Endothelial cell of umbilical vein (primary cell): ENCODE measurements around the gene MYL1. TPM values are rescaled to one million over a fixed set of nuclear protein-coding genes. Genes with fewer than 3 reads are reported as not detected.

ENCODE experiments used
- BruUV-seq: library from RNA; stranded (reverse); fragments of 400-500 nt; replicated peaks from 2 replicates; lab custom pipeline; 2021; lab: Mats Ljungman, UMichigan
- CTCF ChIA-PET: fragments of 300-600, 350-600 bp; sonication (Branson Sonifier 250); formaldehyde crosslinking; loops from one replicate; lab custom pipeline; 2021; ENCODE audit warnings: antibody characterized with exemption, inconsistent platforms; lab: Charles Lee
- POLR2A ChIA-PET: fragments of 300-600, 350-600 bp; sonication (Branson Sonifier 250); formaldehyde crosslinking; loops from one replicate; lab custom pipeline; 2021; ENCODE audit warnings: antibody characterized with exemption, inconsistent platforms; lab: Charles Lee
- DNase-seq: peaks from one replicate; pipeline ENCODE4 v3.0.0-alpha.2; 2011; ENCODE audit warnings: low read depth, low spot score
- FAIRE-seq: peaks from 2 replicates; lab custom pipeline; 2011; peaks lifted over from hg19 to GRCh38; lab: Jason Lieb, UNC
- H2AFZ ChIP-seq: 2 replicates; pipeline ENCODE4 v1.6.0; 2012; ENCODE audit warnings: low read depth, low read length, control low read depth, inconsistent platforms
- H3K27ac ChIP-seq: 2 replicates; pipeline ENCODE4 v1.5.1; 2011; ENCODE audit warnings: low read depth, mild to moderate bottlenecking, control low read depth, low read length, moderate library complexity; ENCODE audit not compliant: insufficient read depth
- H3K27me3 ChIP-seq, 2 experiments: 2 replicates each; pipeline versions ENCODE4 v1.6.0 to v1.6.1; 2011; ENCODE audit warnings: low read length in 2 of 2, mixed read lengths in 1 of 2; ENCODE audit not compliant: control insufficient read depth in 2 of 2, insufficient read depth in 2 of 2
- H3K36me3 ChIP-seq, 2 experiments: 2 replicates in 1 of 2; 3 replicates in 1 of 2; pipeline ENCODE4 v1.5.1; 2011; ENCODE audit warnings: low read length in 2 of 2, mild to moderate bottlenecking in 1 of 2, moderate library complexity in 1 of 2; ENCODE audit not compliant: control insufficient read depth in 2 of 2, insufficient read depth in 2 of 2; ENCODE audit errors: extremely low read depth in 1 of 2
- H3K4me1 ChIP-seq: 3 replicates; pipeline ENCODE4 v1.5.1; 2011; ENCODE audit warnings: mild to moderate bottlenecking, low read length; ENCODE audit not compliant: control insufficient read depth, insufficient read depth; ENCODE audit errors: extremely low read depth
- H3K4me2 ChIP-seq: 2 replicates; pipeline ENCODE4 v1.6.1; 2011; ENCODE audit warnings: low read length, control low read depth, mixed read lengths; ENCODE audit not compliant: insufficient read depth
- H3K4me3 ChIP-seq, 3 experiments: fragments of 200-600 bp in 1 of 3; sonication (generic), shearing (Covaris generic) in 1 of 3; replicated peaks in 1 of 3; 2 replicates each; pipeline ENCODE4 v1.5.1; 2011 to 2016; ENCODE audit warnings: control low read depth in 3 of 3, low read length in 3 of 3, mild to moderate bottlenecking in 2 of 3, inconsistent platforms in 1 of 3, low read depth in 1 of 3, moderate library complexity in 1 of 3; ENCODE audit not compliant: insufficient read depth in 1 of 3
- H3K79me2 ChIP-seq: 2 replicates; pipeline ENCODE4 v1.6.0; 2012; ENCODE audit warnings: low read length, inconsistent platforms; ENCODE audit not compliant: control insufficient read depth, insufficient read depth
- H3K9ac ChIP-seq: replicated peaks from 2 replicates; pipeline ENCODE3; 2011; ENCODE audit warnings: low read length, control low read depth; ENCODE audit not compliant: insufficient read depth; ENCODE audit errors: extremely low read depth
- H3K9me1 ChIP-seq: replicated peaks from 3 replicates; pipeline ENCODE4 v1.6.0; 2011; ENCODE audit warnings: mild to moderate bottlenecking, low read length; ENCODE audit not compliant: control insufficient read depth, insufficient read depth; ENCODE audit errors: extremely low read depth
- H3K9me3 ChIP-seq: replicated peaks from 2 replicates; pipeline ENCODE4 v1.5.1; 2012; ENCODE audit warnings: low read length, inconsistent platforms; ENCODE audit not compliant: control insufficient read depth, insufficient read depth
- H4K20me1 ChIP-seq: replicated peaks from 2 replicates; pipeline ENCODE3; 2011; ENCODE audit warnings: mild to moderate bottlenecking, low read length; ENCODE audit not compliant: control insufficient read depth, insufficient read depth; ENCODE audit errors: extremely low read depth
- CTCF ChIP-seq, 2 donors: IDR thresholded peaks; 1 replicate in 1 of 2; 2 replicates in 1 of 2; pipeline ENCODE4 v1.5.1; 2011; ENCODE audit warnings: low read length in 2 of 2, mild to moderate bottlenecking in 2 of 2, moderate library complexity in 2 of 2, control low read depth in 1 of 2, inconsistent platforms in 1 of 2, low read depth in 1 of 2; ENCODE audit not compliant: insufficient read depth in 1 of 2; ENCODE audit errors: extremely low read depth in 1 of 2
- EZH2 ChIP-seq: IDR thresholded peaks from 2 replicates; pipeline ENCODE4 v1.6.1; 2012; ENCODE audit warnings: borderline replicate concordance, low read depth, mild to moderate bottlenecking, moderate library complexity, low read length, inconsistent platforms; ENCODE audit not compliant: severe bottlenecking
- FOS ChIP-seq: IDR thresholded peaks from 2 replicates; pipeline ENCODE4 v1.6.1; 2011; ENCODE audit warnings: mild to moderate bottlenecking, low read length, moderate library complexity, borderline replicate concordance; ENCODE audit not compliant: insufficient read depth
- GATA2 ChIP-seq: IDR thresholded peaks from 2 replicates; pipeline ENCODE4 v1.7.0; 2011; ENCODE audit warnings: low read depth, mild to moderate bottlenecking, moderate library complexity, mixed read lengths, low read length; ENCODE audit not compliant: insufficient read length, insufficient read depth
- JUN ChIP-seq: IDR thresholded peaks from 2 replicates; pipeline ENCODE4 v1.6.1; 2011; ENCODE audit warnings: borderline replicate concordance, low read depth; ENCODE audit not compliant: insufficient read length, insufficient read depth
- MAX ChIP-seq: IDR thresholded peaks from 2 replicates; pipeline ENCODE4 v1.6.1; 2011; ENCODE audit not compliant: insufficient read depth, insufficient read length
- MYC ChIP-seq: IDR thresholded peaks from one replicate; pipeline ENCODE4 v1.6.1; 2011; ENCODE audit warnings: mild to moderate bottlenecking, low read depth, low read length
- POLR2A ChIP-seq: IDR thresholded peaks from 2 replicates; pipeline ENCODE4 v1.6.1; 2012; ENCODE audit warnings: low read depth, mild to moderate bottlenecking, control low read depth, low read length
- POLR2AphosphoS5 ChIP-seq: IDR thresholded peaks from 2 replicates; pipeline ENCODE4 v1.6.1; 2012; ENCODE audit warnings: low read depth, mild to moderate bottlenecking, control low read depth, low read length, moderate library complexity; ENCODE audit not compliant: insufficient read depth
- dilution Hi-C: fragments of 300-500 bp; cut with MboI; formaldehyde crosslinking; loops from one replicate; pipeline ENCODE4 v1.15.0; 2019; ENCODE audit warnings: low sequenced_read_pairs; ENCODE audit not compliant: extremely low pct_ligation_motif_present
- intact Hi-C: fragments of 100-400 bp; cut with micrococcal nuclease; formaldehyde crosslinking; loops from one replicate; pipeline ENCODE4 v1.10.0; 2022
- polyA plus RNA-seq, 4 experiments: library from polyadenylated mRNA; depleted of rRNA in 3 of 4; stranded (reverse) in 3 of 4; unstranded in 1 of 4; fragments of >200 nt; gene quantifications; 2 replicates each; pipeline versions ENCODE4 v1.2.1 to v1.2.3, GENCODE V29; 2011 to 2012; ENCODE audit warnings: missing spikeins in 1 of 4
- total RNA-seq: library from RNA; stranded (reverse); gene quantifications from 2 replicates; pipeline ENCODE4 v1.2.3, GENCODE V29; 2021

The MYL1 gene
- total and polyA plus RNA-seq, 2 donors (not counting 3 experiments of a cell fraction or from before 2014, with no cell fraction given): not detected

- H3K9me3 ChIP-seq: no peaks in the 10 kb centered on the region
- FAIRE-seq (no peak), DNase-seq (no peak)
- ChIA-PET POLR2A (no interaction called here), CTCF (no interaction called here)
- no peak overlapping the region for H3K27ac ChIP-seq
- H4K20me1 ChIP-seq: no peaks in the 10 kb centered on the region
- no peaks in the 10 kb centered on the region for H3K4me1 ChIP-seq
- H3K27me3 ChIP-seq: no peaks in the 10 kb centered on the region
- H2AFZ ChIP-seq: no peak overlapping the region
- no peak overlapping the region for H3K4me2 ChIP-seq
- no peak overlapping the region for H3K4me3 ChIP-seq
- no peaks in the 10 kb centered on the region for H3K79me2 ChIP-seq
- intact Hi-C loops (no loop called here), dilution Hi-C loops (no loop called here)
- TF ChIP-seq GATA2: no peak
- no peak for TF ChIP-seq POLR2AphosphoS5
- TF ChIP-seq POLR2A: no peak
- no peak for TF ChIP-seq MAX
- no peak for TF ChIP-seq FOS
- TF ChIP-seq EZH2: no peak
- no peak for TF ChIP-seq MYC
- no peak for TF ChIP-seq JUN
- TF ChIP-seq CTCF (IDR thresholded peaks at IDR 0.05; ENCODE audit: extremely low read depth in 1 of 2, insufficient read depth in 1 of 2, low read depth in 1 of 2, low read length in 2 of 2): no peak
- H3K9ac ChIP-seq: no peak overlapping the region
- H3K9me1 ChIP-seq: no peaks in the 10 kb centered on the region
- no peaks in the 10 kb centered on the region for H3K36me3 ChIP-seq
- BruUV-seq: no TSS peak
Measured at GRCh38 chr2:210363876-210364275, 48.9 kb upstream of the MYL1 start.
